Neural cell (in vitro differentiated cells): ENCODE measurements around the gene HECW1.

Experiments
- EP300 ChIP-seq: fragments of 450-650 bp; conservative IDR thresholded peaks from 2 replicates; pipeline ENCODE4 v1.6.1; 2014; ENCODE audit warnings: antibody characterized with exemption, mild to moderate bottlenecking, moderate library complexity; ENCODE audit not compliant: poor library complexity, severe bottlenecking
- EZH2 ChIP-seq: fragments of 200-600, 300-800 bp; shearing (Covaris generic), sonication (generic); IDR thresholded peaks from 2 replicates; pipeline ENCODE4 v1.6.1; 2014; ENCODE audit warnings: antibody characterized with exemption, low read length, borderline replicate concordance, mild to moderate bottlenecking; ENCODE audit not compliant: insufficient read depth, poor library complexity, severe bottlenecking
- TF ChIP-seq, protein P1 (sequence below): fragments of 450-650 bp; IDR thresholded peaks from 2 replicates; pipeline ENCODE4 v1.5.1; 2014; ENCODE audit warnings: antibody characterized with exemption, mild to moderate bottlenecking, moderate library complexity; ENCODE audit not compliant: poor library complexity, severe bottlenecking

DNA sequence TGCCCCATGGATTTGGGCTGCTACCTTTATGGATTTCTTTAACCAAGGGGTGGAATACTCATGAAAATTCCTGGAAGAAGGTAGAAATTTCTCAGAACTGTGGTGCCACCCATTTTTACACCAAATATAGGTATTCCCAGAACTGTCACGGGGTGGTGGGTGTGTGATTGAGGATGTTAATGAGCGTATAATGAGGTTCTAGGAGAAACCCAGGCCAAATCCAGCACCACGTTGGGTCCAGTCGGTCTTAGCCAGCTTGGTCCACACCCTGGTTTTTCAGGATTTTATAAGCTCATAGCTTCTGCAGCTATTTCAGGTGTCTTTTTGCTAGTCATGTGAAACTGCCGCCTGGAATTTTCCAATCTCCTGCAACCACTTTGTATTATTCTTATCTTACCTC, 83.3 kb downstream of the HECW1 start:
- TF ChIP-seq, protein P1, sequence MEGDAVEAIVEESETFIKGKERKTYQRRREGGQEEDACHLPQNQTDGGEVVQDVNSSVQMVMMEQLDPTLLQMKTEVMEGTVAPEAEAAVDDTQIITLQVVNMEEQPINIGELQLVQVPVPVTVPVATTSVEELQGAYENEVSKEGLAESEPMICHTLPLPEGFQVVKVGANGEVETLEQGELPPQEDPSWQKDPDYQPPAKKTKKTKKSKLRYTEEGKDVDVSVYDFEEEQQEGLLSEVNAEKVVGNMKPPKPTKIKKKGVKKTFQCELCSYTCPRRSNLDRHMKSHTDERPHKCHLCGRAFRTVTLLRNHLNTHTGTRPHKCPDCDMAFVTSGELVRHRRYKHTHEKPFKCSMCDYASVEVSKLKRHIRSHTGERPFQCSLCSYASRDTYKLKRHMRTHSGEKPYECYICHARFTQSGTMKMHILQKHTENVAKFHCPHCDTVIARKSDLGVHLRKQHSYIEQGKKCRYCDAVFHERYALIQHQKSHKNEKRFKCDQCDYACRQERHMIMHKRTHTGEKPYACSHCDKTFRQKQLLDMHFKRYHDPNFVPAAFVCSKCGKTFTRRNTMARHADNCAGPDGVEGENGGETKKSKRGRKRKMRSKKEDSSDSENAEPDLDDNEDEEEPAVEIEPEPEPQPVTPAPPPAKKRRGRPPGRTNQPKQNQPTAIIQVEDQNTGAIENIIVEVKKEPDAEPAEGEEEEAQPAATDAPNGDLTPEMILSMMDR: no peak
- TF ChIP-seq EZH2 (no peak), EP300 (no peak)
